ENCODE data around the gene RORC.

DNA sequence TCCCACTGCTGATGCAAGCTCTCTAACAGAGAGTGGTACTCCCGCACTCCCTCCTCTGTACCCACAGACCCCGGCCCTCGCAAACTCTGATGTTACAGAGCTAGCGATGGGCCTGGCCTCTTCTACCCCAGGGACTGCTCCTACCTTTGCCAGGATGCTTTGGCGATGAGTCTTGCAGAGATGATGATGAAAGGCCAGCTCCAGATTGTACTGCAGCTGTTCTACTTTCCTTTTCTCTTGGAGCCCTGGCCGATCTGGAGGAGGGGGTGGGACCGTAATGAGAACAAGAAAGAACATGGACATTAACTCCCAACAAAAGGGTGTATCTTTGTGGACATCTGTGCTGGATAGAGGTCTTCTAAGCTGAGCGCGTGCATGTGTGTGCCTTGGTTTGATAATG, 20.4 kb downstream of the RORC start:
- TF ChIP-seq POLR2AphosphoS5 (IDR thresholded peaks at IDR 0.05; ENCODE audit: low read depth, low read length) (no peak), ATF3 (IDR thresholded peaks at IDR 0.05) (no peak), CTCF (IDR thresholded peaks at IDR 0.05 in 2 of 3, conservative IDR thresholded peaks at IDR 0.05 in 1 of 3; ENCODE audit: borderline replicate concordance in 1 of 3, insufficient read depth in 1 of 3, low read depth in 2 of 3, low read length in 2 of 3) (no peak), POLR2A (IDR thresholded peaks at IDR 0.05; ENCODE audit: borderline replicate concordance, extremely low read depth, insufficient read depth, insufficient read length) (no peak)
